Esophagus squamous epithelium (tissue), 5 donors: ENCODE data around the gene NUP133. TPM values are rescaled to one million over a fixed set of nuclear protein-coding genes. Genes with fewer than 3 reads are reported as not detected.
"Not testable (repeated sequence)": the region's sequence is repeated elsewhere in the genome, so short reads cannot be mapped to it uniquely, and the experiment has no call there.

ENCODE experiments used
- DNase-seq: peaks from one replicate; lab custom pipeline; 2025; lab: John Stamatoyannopoulos, UW
- H3K27ac ChIP-seq, 4 donors: fragments of 200-600 bp; sonication (generic); one replicate each; pipeline ENCODE4 v1.5.1; 2016 to 2019; ENCODE audit warnings: mild to moderate bottlenecking in 1 of 4
- H3K27me3 ChIP-seq, 4 donors: fragments of 200-600 bp; sonication (generic); 1 replicate in 3 of 4; 2 replicates in 1 of 4; pipeline versions ENCODE4 v1.5.1 to v1.6.0; 2017 to 2021; ENCODE audit warnings: antibody characterized with exemption in 1 of 4
- H3K36me3 ChIP-seq, 3 donors: fragments of 200-600 bp; sonication (generic); one replicate each; pipeline ENCODE4 v1.5.1; 2016 to 2019
- H3K4me1 ChIP-seq, 3 donors: fragments of 200-600 bp; sonication (generic); one replicate each; pipeline ENCODE4 v1.5.1; 2017 to 2019
- H3K4me3 ChIP-seq, 4 donors: fragments of 200-600 bp; sonication (generic); 1 replicate in 3 of 4; 2 replicates in 1 of 4; pipeline ENCODE4 v1.5.1; 2016 to 2019; ENCODE audit warnings: mild to moderate bottlenecking in 2 of 4, moderate library complexity in 1 of 4
- H3K9me3 ChIP-seq, 3 donors: fragments of 200-600 bp; sonication (generic); one replicate each; pipeline ENCODE4 v1.5.1; 2016 to 2019
- POLR2A ChIP-seq, 4 donors: fragments of 450-650 bp; IDR thresholded peaks; one replicate each; pipeline ENCODE4 v1.6.1; 2017; ENCODE audit warnings: antibody characterized with exemption in 4 of 4, mild to moderate bottlenecking in 4 of 4, moderate library complexity in 3 of 4
- WGBS, 2 donors: methylation state at CpG; one replicate each; pipeline ENCODE4 v1.1.5; 2018; 5-methylcytosine and 5-hydroxymethylcytosine counted together
- intact Hi-C: fragments of 100-400 bp; cut with DNase I; formaldehyde crosslinking; loops from one replicate; pipeline ENCODE4 v1.15.0; 2022
- total RNA-seq, 4 donors: library from RNA; depleted of rRNA; stranded (reverse); fragments of >200 nt; gene quantifications; one replicate each; pipeline ENCODE4 v1.1.0, GENCODE V29; 2016
- TF ChIP-seq, protein P1 (sequence below), 6 experiments: fragments of 450-650 bp in 4 of 6; fragments of 200-600 bp in 2 of 6; sonication (generic) in 2 of 6; IDR thresholded peaks; one replicate each; pipeline ENCODE4 v1.5.1; 2016 to 2019; ENCODE audit warnings: antibody characterized with exemption in 6 of 6, mild to moderate bottlenecking in 4 of 6, moderate library complexity in 4 of 6
- donor health status: DM: yes; HTN: yes; CAD: no.

Gene NUP133
- total RNA-seq, 4 donors from 2014 or later: 11.1 to 29.3 (median 22.0) TPM

DNA sequence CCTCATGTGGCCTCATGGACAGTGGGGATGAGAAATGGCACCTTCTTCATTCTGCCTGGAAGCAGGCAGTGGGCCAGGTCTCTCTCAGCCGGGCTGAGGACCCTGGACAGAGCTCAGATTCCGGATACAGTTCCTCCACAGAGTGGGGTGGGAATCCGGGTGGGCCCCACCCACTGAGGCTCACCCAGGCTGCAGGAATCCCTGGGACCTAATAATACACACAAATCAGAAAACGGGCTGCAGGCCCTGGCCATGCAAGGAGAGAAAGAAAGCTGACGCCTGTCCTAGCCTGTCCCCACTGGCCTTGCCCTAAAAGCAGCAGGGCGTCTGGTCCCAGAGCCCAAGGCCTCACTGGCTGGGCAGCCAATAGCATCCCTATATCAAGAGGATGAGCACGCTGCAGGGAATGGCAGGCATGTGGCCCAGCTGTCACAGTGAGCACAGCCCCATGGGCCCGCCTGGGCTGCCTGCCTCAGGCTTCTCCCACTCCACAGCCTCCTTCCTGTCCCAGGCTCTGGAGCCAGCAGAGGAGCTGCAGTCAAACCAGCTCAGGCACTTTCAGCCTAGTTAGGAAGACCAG lies 99.6 kb downstream of the NUP133 start:
- no peaks in the 10 kb centered on the region for H3K9me3 ChIP-seq
- TF ChIP-seq, protein P1, sequence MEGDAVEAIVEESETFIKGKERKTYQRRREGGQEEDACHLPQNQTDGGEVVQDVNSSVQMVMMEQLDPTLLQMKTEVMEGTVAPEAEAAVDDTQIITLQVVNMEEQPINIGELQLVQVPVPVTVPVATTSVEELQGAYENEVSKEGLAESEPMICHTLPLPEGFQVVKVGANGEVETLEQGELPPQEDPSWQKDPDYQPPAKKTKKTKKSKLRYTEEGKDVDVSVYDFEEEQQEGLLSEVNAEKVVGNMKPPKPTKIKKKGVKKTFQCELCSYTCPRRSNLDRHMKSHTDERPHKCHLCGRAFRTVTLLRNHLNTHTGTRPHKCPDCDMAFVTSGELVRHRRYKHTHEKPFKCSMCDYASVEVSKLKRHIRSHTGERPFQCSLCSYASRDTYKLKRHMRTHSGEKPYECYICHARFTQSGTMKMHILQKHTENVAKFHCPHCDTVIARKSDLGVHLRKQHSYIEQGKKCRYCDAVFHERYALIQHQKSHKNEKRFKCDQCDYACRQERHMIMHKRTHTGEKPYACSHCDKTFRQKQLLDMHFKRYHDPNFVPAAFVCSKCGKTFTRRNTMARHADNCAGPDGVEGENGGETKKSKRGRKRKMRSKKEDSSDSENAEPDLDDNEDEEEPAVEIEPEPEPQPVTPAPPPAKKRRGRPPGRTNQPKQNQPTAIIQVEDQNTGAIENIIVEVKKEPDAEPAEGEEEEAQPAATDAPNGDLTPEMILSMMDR (IDR thresholded peaks at IDR 0.05): no peak
- TF ChIP-seq POLR2A (IDR thresholded peaks at IDR 0.05): no peak
- H3K27me3 ChIP-seq: peaks cover 6 to 85% (median 13%) of the 10 kb centered on the region in 4 donors
- WGBS, 2 donors: 51 to 60% methylated on average over 3 to 4 of the region's 8 CpGs
- H3K4me3 ChIP-seq: no peak overlapping the region
- no peaks in the 10 kb centered on the region for H3K36me3 ChIP-seq
- intact Hi-C loops: no loop called here
- H3K4me1 ChIP-seq: peaks cover 19 to 48% (median 25%) of the 10 kb centered on the region in 3 donors
- no peak for DNase-seq
- H3K27ac ChIP-seq: no peak overlapping the region

DNA sequence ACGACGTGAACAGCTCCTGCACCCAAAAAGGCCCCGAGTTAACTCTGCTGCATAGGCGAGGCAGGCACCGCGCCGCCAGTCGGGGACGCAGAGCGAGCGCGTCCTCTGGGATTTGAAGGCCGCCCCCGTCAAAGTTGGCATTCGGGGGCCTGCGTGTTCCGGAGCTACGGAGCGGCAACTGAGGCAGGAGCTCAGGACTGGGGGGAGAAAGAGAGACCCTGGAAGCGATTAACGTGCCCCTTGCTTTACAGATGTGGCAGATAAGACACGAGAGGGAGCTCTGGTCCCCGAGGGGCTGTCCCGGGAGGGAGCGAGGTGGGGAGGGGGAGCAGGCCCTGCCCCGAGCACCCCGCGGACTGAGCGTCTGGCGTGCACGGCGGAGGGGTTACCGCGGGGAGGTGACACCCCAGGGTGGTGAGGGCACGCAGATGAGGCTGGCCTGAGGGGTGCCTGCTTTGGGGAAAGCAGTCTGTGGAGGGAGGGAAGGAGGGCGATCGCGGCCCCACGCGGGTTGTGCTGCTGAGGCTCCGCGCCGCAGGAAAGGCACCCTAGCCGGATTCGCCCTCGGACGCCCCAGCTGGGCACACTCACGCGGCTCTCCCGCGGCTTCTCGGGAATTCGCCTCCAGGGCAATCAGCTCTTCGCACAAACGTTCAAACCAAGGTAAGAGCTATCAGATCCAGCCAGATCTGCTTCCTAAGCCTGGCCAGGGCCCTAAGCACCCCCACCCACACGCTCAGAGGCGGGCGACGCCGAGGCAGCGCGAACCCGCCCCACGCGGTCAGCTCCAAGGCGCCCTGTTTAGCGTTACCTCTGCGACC lies 100.7 kb downstream of the NUP133 start:
- Histone ChIP-seq H3K27ac (no peak overlapping the region), H3K36me3 (no peaks in the 10 kb centered on the region), H3K9me3 (no peaks in the 10 kb centered on the region), H3K4me1 (peaks cover 19 to 48% (median 25%) of the 10 kb centered on the region in 3 donors), H3K27me3 (peaks cover 6 to 87% (median 13%) of the 10 kb centered on the region in 4 donors), H3K4me3 (peak overlapping the region in 3 of 4 donors; percentile 14 to 58 (median 34))
- TF ChIP-seq, protein P1 (IDR thresholded peaks at IDR 0.05): no peak
- no peak for TF ChIP-seq POLR2A (IDR thresholded peaks at IDR 0.05)
- intact Hi-C loops: no loop called here
- no peak for DNase-seq
- WGBS, 2 donors: 1 to 6% methylated on average over 14 of the region's 68 CpGs

DNA sequence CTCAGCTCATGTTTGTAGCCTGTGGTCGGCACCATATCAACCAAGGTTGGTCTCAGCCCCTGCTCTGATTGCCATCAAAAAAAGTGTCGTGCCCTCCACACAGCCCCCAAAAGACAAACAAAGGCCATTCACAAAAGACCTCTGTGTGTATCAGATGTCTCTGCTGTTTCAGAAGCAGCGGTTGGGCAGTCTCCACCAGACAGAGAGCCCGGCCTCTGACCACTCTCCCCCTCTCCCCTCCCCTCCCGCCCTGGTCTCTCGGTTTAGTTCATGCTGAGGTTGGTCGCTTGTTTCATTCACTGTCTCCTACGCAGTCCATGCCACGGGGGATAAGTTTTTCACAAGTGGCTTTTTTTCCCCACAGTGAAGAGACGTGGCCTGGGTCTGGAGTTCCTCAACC lies 101.3 kb downstream of the NUP133 start:
- no peak for TF ChIP-seq POLR2A (IDR thresholded peaks at IDR 0.05)
- TF ChIP-seq, protein P1 (IDR thresholded peaks at IDR 0.05): no peak
- no peak for DNase-seq
- peaks cover 6 to 88% (median 13%) of the 10 kb centered on the region in 4 donors for H3K27me3 ChIP-seq
- H3K4me1 ChIP-seq: peaks cover 19 to 48% (median 25%) of the 10 kb centered on the region in 3 donors
- 24 to 31% methylated on average over 7 to 10 of the region's 10 CpGs for WGBS, 2 donors
- intact Hi-C loops: no loop called here
- peak overlapping the region in 2 of 4 donors; percentile 34 to 58 for H3K4me3 ChIP-seq
- H3K9me3 ChIP-seq: no peaks in the 10 kb centered on the region
- no peak overlapping the region for H3K27ac ChIP-seq
- no peaks in the 10 kb centered on the region for H3K36me3 ChIP-seq

DNA sequence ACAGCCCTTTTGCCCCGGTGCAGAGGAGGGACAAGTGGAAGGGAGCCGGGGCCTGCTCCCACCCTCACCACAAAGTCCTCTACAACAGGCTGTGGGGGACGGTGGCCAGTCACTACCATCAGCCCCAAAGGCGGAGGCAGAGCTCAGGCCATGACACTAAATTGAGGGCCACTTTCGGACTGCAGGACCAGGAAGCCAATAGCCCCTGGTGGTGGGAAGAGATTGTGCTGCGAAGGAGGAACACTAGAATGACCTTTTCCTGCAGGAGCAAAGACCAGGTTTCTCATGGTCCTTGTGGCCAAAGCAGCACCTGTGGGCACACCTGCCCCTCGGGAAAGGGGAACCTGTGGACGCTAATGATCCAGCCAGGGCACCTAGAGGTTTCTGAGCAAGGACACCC lies 104.6 kb downstream of the NUP133 start:
- no peaks in the 10 kb centered on the region for H3K9me3 ChIP-seq
- TF ChIP-seq, protein P1 (IDR thresholded peaks at IDR 0.05): no peak
- TF ChIP-seq POLR2A (IDR thresholded peaks at IDR 0.05): no peak
- no peak overlapping the region for H3K4me3 ChIP-seq
- no peak for DNase-seq
- intact Hi-C loops: no loop called here
- WGBS, 2 donors: 80% methylated on average over 1 to 5 of the region's 8 CpGs
- H3K4me1 ChIP-seq: peaks cover 7 to 19% (median 11%) of the 10 kb centered on the region in 3 donors
- H3K27me3 ChIP-seq: peaks cover 6 to 95% (median 13%) of the 10 kb centered on the region in 4 donors
- H3K36me3 ChIP-seq: no peaks in the 10 kb centered on the region
- H3K27ac ChIP-seq: no peak overlapping the region

DNA sequence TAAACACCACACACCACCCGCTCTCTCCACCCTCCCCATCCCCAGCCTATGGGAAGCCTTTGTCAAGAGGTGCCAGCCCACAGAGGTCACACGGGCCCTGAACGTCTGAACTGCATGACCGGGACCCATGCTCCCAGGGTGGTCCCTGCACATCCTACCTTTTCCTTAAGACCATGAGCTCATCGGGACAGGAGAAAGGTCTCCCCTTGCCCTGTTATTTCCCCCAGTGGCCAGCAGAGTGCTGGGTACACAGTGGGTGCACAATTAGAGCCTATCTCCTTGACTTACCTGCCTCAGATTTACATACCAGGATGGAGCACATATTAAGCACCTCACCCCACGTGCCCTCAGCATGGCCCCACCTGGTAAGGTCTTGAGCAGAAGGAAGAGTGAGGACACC lies 105.1 kb downstream of the NUP133 start:
- H3K4me1 ChIP-seq: peaks cover 7 to 13% (median 11%) of the 10 kb centered on the region in 3 donors
- H3K36me3 ChIP-seq: no peaks in the 10 kb centered on the region
- WGBS, 2 donors: 20 to 70% methylated on average over 1 to 6 of the region's 6 CpGs
- H3K4me3 ChIP-seq: no peak overlapping the region
- TF ChIP-seq, protein P1 (IDR thresholded peaks at IDR 0.05): no peak
- TF ChIP-seq POLR2A (IDR thresholded peaks at IDR 0.05): no peak
- no peak overlapping the region for H3K27ac ChIP-seq
- DNase-seq: no peak
- no peaks in the 10 kb centered on the region for H3K9me3 ChIP-seq
- intact Hi-C loops: no loop called here
- H3K27me3 ChIP-seq: peaks cover 6 to 93% (median 11%) of the 10 kb centered on the region in 4 donors

DNA sequence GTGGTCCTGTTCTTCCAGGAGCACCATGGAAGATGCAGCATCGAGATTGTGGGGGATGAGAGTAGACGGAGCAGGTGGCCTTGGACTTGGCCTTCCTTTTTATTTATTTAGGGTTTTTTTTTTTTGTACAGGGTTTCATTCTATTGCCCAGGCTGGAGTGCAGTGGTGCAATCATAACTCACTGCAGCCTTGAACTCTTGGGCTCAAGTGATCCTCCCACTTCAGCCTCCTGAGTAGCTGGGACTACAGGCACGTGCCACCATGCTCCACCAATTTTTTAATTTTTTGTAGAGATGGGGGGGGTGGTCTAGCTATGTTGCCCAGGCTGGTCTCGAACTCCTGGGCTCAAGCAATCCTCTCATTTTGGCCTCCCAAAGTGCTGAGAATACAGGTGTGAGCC lies 105.8 kb downstream of the NUP133 start:
- DNase-seq, H3K4me1 ChIP-seq, H3K4me3 ChIP-seq, H3K36me3 ChIP-seq, H3K27ac ChIP-seq, H3K9me3 ChIP-seq, intact Hi-C loops: not testable (repeated sequence)
- 51 to 62% methylated on average over 4 of the region's 4 CpGs for WGBS, 2 donors
- peaks cover 4 to 88% (median 5%) of the 10 kb centered on the region in 4 donors for H3K27me3 ChIP-seq
